ENCODE data around the gene GSTM4.

The GSTM4 gene

DNA sequence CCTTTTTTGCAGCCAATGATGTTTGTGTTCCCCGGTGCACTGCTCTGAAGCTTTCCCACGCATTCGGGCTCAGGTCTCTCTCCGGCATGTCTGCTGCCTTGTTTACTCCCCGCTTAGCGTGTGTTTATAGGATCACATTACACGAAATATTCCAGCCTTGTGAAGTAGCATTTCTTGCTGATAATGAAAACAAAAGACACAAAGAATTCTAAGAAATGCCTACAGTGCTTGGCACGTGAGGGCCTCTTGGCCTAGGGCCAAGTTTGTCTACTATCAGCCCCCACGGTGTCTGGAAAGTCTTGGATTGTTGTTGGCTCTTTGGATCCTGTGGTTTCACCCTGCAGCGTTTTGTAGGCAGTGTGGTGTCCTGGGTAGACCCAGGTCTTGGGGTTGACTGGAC lies 11.2 kb upstream of the GSTM4 start:
- Histone ChIP-seq H3K36me3 (ENCODE audit: insufficient read depth) (no peaks in the 10 kb centered on the region), H3K27me3 (ENCODE audit: insufficient read depth, low read depth) (no peaks in the 10 kb centered on the region), H3K9ac (no peak overlapping the region), H3K27ac (no peak overlapping the region), H3K4me2 (no peak overlapping the region), H4K20me1 (ENCODE audit: insufficient read depth) (no peaks in the 10 kb centered on the region), H3K79me2 (ENCODE audit: insufficient read depth, low read depth) (no peaks in the 10 kb centered on the region), H2AFZ (ENCODE audit: low read depth) (no peak overlapping the region), H3K4me1 (ENCODE audit: low read depth, poor library complexity, severe bottlenecking) (peaks cover 17% of the 10 kb centered on the region), H3K4me3 (IDR thresholded peaks at IDR 0.05; ENCODE audit: insufficient read depth, low read depth, low read length) (no peak overlapping the region)
- TF ChIP-seq, protein P1, sequence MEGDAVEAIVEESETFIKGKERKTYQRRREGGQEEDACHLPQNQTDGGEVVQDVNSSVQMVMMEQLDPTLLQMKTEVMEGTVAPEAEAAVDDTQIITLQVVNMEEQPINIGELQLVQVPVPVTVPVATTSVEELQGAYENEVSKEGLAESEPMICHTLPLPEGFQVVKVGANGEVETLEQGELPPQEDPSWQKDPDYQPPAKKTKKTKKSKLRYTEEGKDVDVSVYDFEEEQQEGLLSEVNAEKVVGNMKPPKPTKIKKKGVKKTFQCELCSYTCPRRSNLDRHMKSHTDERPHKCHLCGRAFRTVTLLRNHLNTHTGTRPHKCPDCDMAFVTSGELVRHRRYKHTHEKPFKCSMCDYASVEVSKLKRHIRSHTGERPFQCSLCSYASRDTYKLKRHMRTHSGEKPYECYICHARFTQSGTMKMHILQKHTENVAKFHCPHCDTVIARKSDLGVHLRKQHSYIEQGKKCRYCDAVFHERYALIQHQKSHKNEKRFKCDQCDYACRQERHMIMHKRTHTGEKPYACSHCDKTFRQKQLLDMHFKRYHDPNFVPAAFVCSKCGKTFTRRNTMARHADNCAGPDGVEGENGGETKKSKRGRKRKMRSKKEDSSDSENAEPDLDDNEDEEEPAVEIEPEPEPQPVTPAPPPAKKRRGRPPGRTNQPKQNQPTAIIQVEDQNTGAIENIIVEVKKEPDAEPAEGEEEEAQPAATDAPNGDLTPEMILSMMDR (conservative IDR thresholded peaks at IDR 0.05; ENCODE audit: low read depth, low read length), result no peak

DNA sequence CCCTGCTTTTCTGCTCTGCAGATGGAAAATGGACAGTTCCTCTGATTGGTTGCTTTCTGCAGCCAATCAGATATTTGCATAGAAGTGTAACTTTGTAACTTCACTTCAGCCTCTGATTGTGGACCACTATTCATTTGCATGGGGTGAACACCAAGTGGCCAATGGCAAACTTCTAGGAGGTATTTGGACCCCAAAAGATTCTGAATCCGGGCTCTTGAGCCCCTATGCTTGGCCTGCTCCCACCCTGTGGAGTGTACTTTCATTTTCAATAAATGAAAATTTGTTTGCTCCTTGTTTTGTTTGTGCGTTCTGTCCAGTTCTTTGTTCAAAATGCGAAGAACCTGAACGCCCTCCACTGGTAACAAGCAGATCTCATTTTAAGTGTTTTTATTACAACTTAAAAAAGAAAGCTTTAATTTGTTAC lies 6.4 kb upstream of the GSTM4 start:
- Histone ChIP-seq H3K4me2 (no peak overlapping the region), H3K27me3 (ENCODE audit: insufficient read depth, low read depth) (no peaks in the 10 kb centered on the region; the same call in 1 of the 2 replicates), H3K36me3 (ENCODE audit: insufficient read depth) (no peaks in the 10 kb centered on the region), H4K20me1 (ENCODE audit: insufficient read depth) (no peaks in the 10 kb centered on the region), H3K27ac (no peak overlapping the region), H3K4me1 (ENCODE audit: low read depth, poor library complexity, severe bottlenecking) (no peaks in the 10 kb centered on the region), H3K4me3 (IDR thresholded peaks at IDR 0.05; ENCODE audit: insufficient read depth, low read depth, low read length) (no peak overlapping the region), H3K79me2 (ENCODE audit: insufficient read depth, low read depth) (no peaks in the 10 kb centered on the region), H2AFZ (ENCODE audit: low read depth) (no peak overlapping the region), H3K9ac (no peak overlapping the region)
- TF ChIP-seq, protein P1 (conservative IDR thresholded peaks at IDR 0.05; ENCODE audit: low read depth, low read length), result no peak

- H3K4me2 ChIP-seq, result no peak overlapping the region
- TF ChIP-seq, protein P1 (conservative IDR thresholded peaks at IDR 0.05; ENCODE audit: low read depth, low read length), result no peak
These were observed 5.3 kb upstream of the GSTM4 start for GRCh38 chr1:109650609-109651008.

GRCh38 chr1:109652402-109652801 lies 3.5 kb upstream of the GSTM4 start:
- H3K36me3 ChIP-seq (ENCODE audit: insufficient read depth), result no peaks in the 10 kb centered on the region
- no peak overlapping the region for H3K9ac ChIP-seq
- no peak overlapping the region for H2AFZ ChIP-seq (ENCODE audit: low read depth)
- H3K27me3 ChIP-seq (ENCODE audit: insufficient read depth, low read depth), result no peaks in the 10 kb centered on the region; the same call in 1 of the 2 replicates
- no peak overlapping the region for H3K4me3 ChIP-seq (IDR thresholded peaks at IDR 0.05; ENCODE audit: insufficient read depth, low read depth, low read length)
- H3K4me2 ChIP-seq, result no peak overlapping the region
- H3K79me2 ChIP-seq (ENCODE audit: insufficient read depth, low read depth), result no peaks in the 10 kb centered on the region
- peaks cover 9% of the 10 kb centered on the region for H3K4me1 ChIP-seq (ENCODE audit: low read depth, poor library complexity, severe bottlenecking)
- no peaks in the 10 kb centered on the region for H4K20me1 ChIP-seq (ENCODE audit: insufficient read depth)
- TF ChIP-seq, protein P1 (conservative IDR thresholded peaks at IDR 0.05; ENCODE audit: low read depth, low read length), result no peak
- H3K27ac ChIP-seq, result no peak overlapping the region

More at GRCh38 chr1:109650609-109651008, 5.3 kb upstream of the GSTM4 start:
- H3K79me2 ChIP-seq (ENCODE audit: insufficient read depth, low read depth), result no peaks in the 10 kb centered on the region
- H4K20me1 ChIP-seq (ENCODE audit: insufficient read depth), result no peaks in the 10 kb centered on the region
- no peak overlapping the region for H3K27ac ChIP-seq
- no peak overlapping the region for H2AFZ ChIP-seq (ENCODE audit: low read depth)
- H3K27me3 ChIP-seq (ENCODE audit: insufficient read depth, low read depth), result no peaks in the 10 kb centered on the region; the same call in 1 of the 2 replicates
- H3K36me3 ChIP-seq (ENCODE audit: insufficient read depth), result no peaks in the 10 kb centered on the region
- peaks cover 9% of the 10 kb centered on the region for H3K4me1 ChIP-seq (ENCODE audit: low read depth, poor library complexity, severe bottlenecking)
- no peak overlapping the region for H3K4me3 ChIP-seq (IDR thresholded peaks at IDR 0.05; ENCODE audit: insufficient read depth, low read depth, low read length)
- H3K9ac ChIP-seq, result no peak overlapping the region
